ENCODE measurements around the gene WNT3. TPM values are rescaled to one million over a fixed set of nuclear protein-coding genes. Genes with fewer than 3 reads are reported as not detected.

The WNT3 gene
- total and polyA plus RNA-seq, 2 experiments from 2014 or later, result 2.1 to 3.0 TPM

DNA sequence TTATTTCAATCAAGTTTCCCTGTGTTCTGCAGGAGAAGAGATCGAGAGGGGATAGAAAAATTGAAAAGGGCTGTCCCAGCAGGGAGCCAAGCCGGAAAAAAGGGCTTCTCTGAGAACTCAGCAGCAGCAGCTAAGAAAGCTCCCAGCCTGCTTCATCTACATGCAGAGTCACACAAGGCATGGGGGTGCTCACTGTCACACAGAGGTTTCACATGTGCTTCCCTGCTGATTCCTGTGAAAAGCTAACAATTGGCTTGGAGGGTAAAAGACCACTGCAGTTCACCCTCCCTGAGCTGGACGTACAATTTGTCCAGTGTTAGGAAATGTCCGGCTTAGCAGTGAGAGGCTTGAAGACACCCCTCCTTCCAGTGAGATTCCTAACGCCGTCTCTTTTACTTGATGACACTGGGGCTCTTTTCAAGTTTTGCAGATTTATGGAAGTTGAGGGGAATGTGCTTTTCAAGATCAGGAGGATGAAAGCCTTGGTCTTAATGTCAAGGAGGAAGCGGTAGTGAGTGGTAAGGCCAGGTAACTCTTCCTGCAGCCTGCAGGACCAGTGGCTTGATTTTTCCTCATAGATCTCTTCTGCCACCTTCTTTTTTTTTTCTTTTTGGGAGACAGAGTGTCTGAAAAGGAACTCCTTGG lies 85.6 kb downstream of the WNT3 start:
- no peaks in the 10 kb centered on the region for H3K9me3 ChIP-seq (ENCODE audit: low read depth)
- H3K4me2 ChIP-seq (ENCODE audit: unreplicated experiment), result no peak overlapping the region
- no peaks in the 10 kb centered on the region for H3K9me2 ChIP-seq (ENCODE audit: insufficient read depth)
- H3K27ac ChIP-seq, result no peak overlapping the region
- H3K9ac ChIP-seq, result no peak overlapping the region
- H3K27me3 ChIP-seq (replicated peaks; ENCODE audit: insufficient read depth), result no peaks in the 10 kb centered on the region
- no peaks in the 10 kb centered on the region for H3K79me2 ChIP-seq (ENCODE audit: insufficient read depth)
- whole genome bisulfite sequencing, 2 experiments (ENCODE audit: low coverage in 1 of 2, low lambda C conversion rate in 2 of 2, missing lambda C conversion rate in 2 of 2), result 90 to 92% methylated on average over 7 of the region's 7 CpGs
- TF ChIP-seq EZH2phosphoT487 (IDR thresholded peaks at IDR 0.05; ENCODE audit: insufficient read depth, low read depth) (no peak), EZH2 (IDR thresholded peaks at IDR 0.05; ENCODE audit: insufficient read depth, poor library complexity, severe bottlenecking) (no peak)
- H3K4me3 ChIP-seq, result no peak overlapping the region
- no peak for DNase-seq
- peaks cover 28% of the 10 kb centered on the region for H3K4me1 ChIP-seq (ENCODE audit: insufficient read depth)
- H2AFZ ChIP-seq, result no peak overlapping the region
- in situ Hi-C loops (cut with MboI), result no loop called here
- peaks cover 26% of the 10 kb centered on the region for H3F3A ChIP-seq (ENCODE audit: insufficient read depth)
- H4K20me1 ChIP-seq (ENCODE audit: insufficient read depth), result no peaks in the 10 kb centered on the region
- 0 out of 2 replicates have a peak, but pooled peaks cover 17% of the 10 kb centered on the region for H3K36me3 ChIP-seq (ENCODE audit: low read depth)

DNA sequence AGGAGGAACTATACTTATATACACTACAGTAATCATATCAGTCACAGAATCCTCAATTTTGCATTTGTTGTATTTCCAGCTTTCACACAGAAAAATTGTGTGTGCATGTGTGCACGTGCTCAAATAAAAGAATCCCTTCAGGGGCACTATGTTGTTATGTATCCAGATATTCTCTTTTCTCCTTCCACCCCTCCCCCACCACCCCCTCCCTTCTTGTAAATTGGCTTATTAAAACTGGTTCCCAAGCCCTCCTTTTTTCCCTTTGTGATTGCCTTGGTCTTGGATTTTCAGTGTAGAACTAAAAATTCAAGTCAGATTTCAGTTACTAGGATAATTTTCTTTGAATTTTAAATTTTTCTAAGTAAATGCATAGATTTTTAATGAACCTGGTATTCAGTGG lies 86.3 kb downstream of the WNT3 start:
- H3K79me2 ChIP-seq (ENCODE audit: insufficient read depth), result no peaks in the 10 kb centered on the region
- 0 out of 2 replicates have a peak, but pooled peaks cover 17% of the 10 kb centered on the region for H3K36me3 ChIP-seq (ENCODE audit: low read depth)
- WGBS, 2 experiments (ENCODE audit: low coverage in 1 of 2, low lambda C conversion rate in 2 of 2, missing lambda C conversion rate in 2 of 2), result 92 to 98% methylated on average over 1 of the region's 1 CpG
- no peak overlapping the region for H3K4me3 ChIP-seq
- no peak overlapping the region for H2AFZ ChIP-seq
- no peak overlapping the region for H3K9ac ChIP-seq
- in situ Hi-C loops (cut with MboI), result no loop called here
- peaks cover 35% of the 10 kb centered on the region for H3K4me1 ChIP-seq (ENCODE audit: insufficient read depth)
- H3K27ac ChIP-seq, result no peak overlapping the region
- peaks cover 33% of the 10 kb centered on the region for H3F3A ChIP-seq (ENCODE audit: insufficient read depth)
- H4K20me1 ChIP-seq (ENCODE audit: insufficient read depth), result no peaks in the 10 kb centered on the region
- TF ChIP-seq EZH2 (IDR thresholded peaks at IDR 0.05; ENCODE audit: insufficient read depth, poor library complexity, severe bottlenecking) (no peak), EZH2phosphoT487 (IDR thresholded peaks at IDR 0.05; ENCODE audit: insufficient read depth, low read depth) (no peak)
- no peaks in the 10 kb centered on the region for H3K9me3 ChIP-seq (ENCODE audit: low read depth)
- no peaks in the 10 kb centered on the region for H3K9me2 ChIP-seq (ENCODE audit: insufficient read depth)
- no peak overlapping the region for H3K4me2 ChIP-seq (ENCODE audit: unreplicated experiment)
- no peaks in the 10 kb centered on the region for H3K27me3 ChIP-seq (replicated peaks; ENCODE audit: insufficient read depth)
- DNase-seq, result no peak

GRCh38 chr17:46730679-46731078 lies 87.8 kb downstream of the WNT3 start:
- Histone ChIP-seq H2AFZ (no peak overlapping the region), H3K79me2 (ENCODE audit: insufficient read depth) (no peaks in the 10 kb centered on the region), H3K9me3 (ENCODE audit: low read depth) (no peaks in the 10 kb centered on the region), H3K27ac (no peak overlapping the region), H3K27me3 (replicated peaks; ENCODE audit: insufficient read depth) (no peaks in the 10 kb centered on the region), H3K9ac (no peak overlapping the region), H3K4me2 (ENCODE audit: unreplicated experiment) (no peak overlapping the region), H3K9me2 (ENCODE audit: insufficient read depth) (no peaks in the 10 kb centered on the region), H3F3A (ENCODE audit: insufficient read depth) (peaks cover 48% of the 10 kb centered on the region), H3K36me3 (ENCODE audit: low read depth) (0 out of 2 replicates have a peak, but pooled peaks cover 17% of the 10 kb centered on the region), H3K4me1 (ENCODE audit: insufficient read depth) (peaks cover 50% of the 10 kb centered on the region), H3K4me3 (no peak overlapping the region), H4K20me1 (ENCODE audit: insufficient read depth) (no peaks in the 10 kb centered on the region)
- TF ChIP-seq EZH2 (IDR thresholded peaks at IDR 0.05; ENCODE audit: insufficient read depth, poor library complexity, severe bottlenecking) (no peak), EZH2phosphoT487 (IDR thresholded peaks at IDR 0.05; ENCODE audit: insufficient read depth, low read depth) (no peak)
- in situ Hi-C loops (cut with MboI), result no loop called here
- WGBS, 2 experiments (ENCODE audit: low coverage in 1 of 2, low lambda C conversion rate in 2 of 2, missing lambda C conversion rate in 2 of 2), result 94 to 100% methylated on average over 1 of the region's 1 CpG
- DNase-seq, result no peak

- Histone ChIP-seq H3K36me3 (ENCODE audit: low read depth) (0 out of 2 replicates have a peak, but pooled peaks cover 17% of the 10 kb centered on the region), H3K27ac (no peak overlapping the region), H3K4me1 (ENCODE audit: insufficient read depth) (peaks cover 51% of the 10 kb centered on the region), H3K9me3 (ENCODE audit: low read depth) (no peaks in the 10 kb centered on the region), H3K4me3 (no peak overlapping the region), H3K9me2 (ENCODE audit: insufficient read depth) (no peaks in the 10 kb centered on the region), H3K79me2 (ENCODE audit: insufficient read depth) (no peaks in the 10 kb centered on the region), H4K20me1 (ENCODE audit: insufficient read depth) (no peaks in the 10 kb centered on the region), H3K27me3 (replicated peaks; ENCODE audit: insufficient read depth) (no peaks in the 10 kb centered on the region), H3K9ac (no peak overlapping the region), H2AFZ (no peak overlapping the region), H3F3A (ENCODE audit: insufficient read depth) (peaks cover 53% of the 10 kb centered on the region), H3K4me2 (ENCODE audit: unreplicated experiment) (no peak overlapping the region)
- in situ Hi-C loops (cut with MboI), result no loop called here
- TF ChIP-seq EZH2phosphoT487 (IDR thresholded peaks at IDR 0.05; ENCODE audit: insufficient read depth, low read depth), result no peak
- TF ChIP-seq EZH2 (IDR thresholded peaks at IDR 0.05; ENCODE audit: insufficient read depth, poor library complexity, severe bottlenecking), result no peak
- WGBS, 2 experiments (ENCODE audit: low coverage in 1 of 2, low lambda C conversion rate in 2 of 2, missing lambda C conversion rate in 2 of 2), result 97% methylated on average over 2 of the region's 2 CpGs
- DNase-seq, result no peak
Observed at GRCh38 chr17:46730026-46730425, 88.5 kb downstream of the WNT3 start.
